Kidney capillary endothelial cell (primary cell): ENCODE data around the gene ABI2.
A peak's percentile ranks its signal among the peaks of the same experiment; 100 is the strongest.
"Not testable (repeated sequence)": the region's sequence is repeated elsewhere in the genome, so short reads cannot be mapped to it uniquely, and the experiment has no call there.

ENCODE experiments used
- DNase-seq: peaks from one replicate; pipeline ENCODE4 v3.0.0-alpha.2; 2018; ENCODE audit warnings: low spot score

Gene ABI2

GRCh38 chr2:203327901-203328759 lies at the start of gene ABI2:
Gene ABI2, plus strand, starts transcription at chr2:203328394. Its CDS starts 121 bp downstream, at chr2:203328515.
- DNase-seq, result peak; percentile 79

- no peak for DNase-seq
Measured at GRCh38 chr2:203279288-203279687, 48.9 kb upstream of the ABI2 start.

- no peak for DNase-seq
Measured at GRCh38 chr2:203280428-203281064, 47.6 kb upstream of the ABI2 start.

GRCh38 chr2:203282101-203282500 lies 46.1 kb upstream of the ABI2 start:
- DNase-seq, result no peak

- no peak for DNase-seq
Measured at GRCh38 chr2:203286532-203286931, 41.7 kb upstream of the ABI2 start.

DNA sequence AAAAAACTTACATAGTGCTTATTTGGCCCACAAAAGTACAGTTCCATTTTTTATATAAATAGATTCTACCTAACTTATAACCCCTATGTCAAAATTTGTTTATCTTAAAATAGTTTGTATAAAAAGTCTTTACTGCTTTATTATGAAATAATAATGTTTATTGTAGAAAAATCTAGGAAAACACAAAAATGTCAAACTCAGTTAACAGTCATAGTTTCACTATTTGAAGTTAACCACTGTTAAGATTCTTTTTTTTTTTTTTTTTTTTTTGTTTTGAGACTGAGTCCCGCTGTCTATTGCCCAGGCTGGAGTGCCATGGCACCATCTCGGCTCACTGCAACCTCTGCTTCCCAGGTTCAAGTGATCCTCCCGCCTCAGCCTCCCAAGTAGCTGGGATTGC lies 26.5 kb upstream of the ABI2 start:
- DNase-seq, result no peak

DNA sequence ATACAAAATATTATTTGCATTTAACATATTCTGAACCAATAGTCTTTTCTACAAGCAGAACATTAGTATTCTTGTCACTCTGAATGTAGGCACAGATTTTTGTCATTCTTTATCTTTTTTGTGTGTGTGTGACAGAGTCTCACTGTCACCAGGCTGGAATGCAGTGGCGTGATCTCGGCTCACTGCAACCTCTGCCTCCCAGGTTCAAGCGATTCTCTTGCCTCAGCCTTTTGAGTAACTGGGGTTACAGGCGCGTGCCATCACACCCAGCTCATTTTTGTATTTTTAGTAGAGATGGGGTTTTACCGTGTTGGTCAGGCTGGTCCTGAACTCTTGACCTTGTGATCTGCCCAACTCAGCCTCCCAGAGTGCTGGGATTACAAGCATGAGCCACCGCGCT lies 25.6 kb upstream of the ABI2 start:
- DNase-seq, result not testable (repeated sequence)

DNA sequence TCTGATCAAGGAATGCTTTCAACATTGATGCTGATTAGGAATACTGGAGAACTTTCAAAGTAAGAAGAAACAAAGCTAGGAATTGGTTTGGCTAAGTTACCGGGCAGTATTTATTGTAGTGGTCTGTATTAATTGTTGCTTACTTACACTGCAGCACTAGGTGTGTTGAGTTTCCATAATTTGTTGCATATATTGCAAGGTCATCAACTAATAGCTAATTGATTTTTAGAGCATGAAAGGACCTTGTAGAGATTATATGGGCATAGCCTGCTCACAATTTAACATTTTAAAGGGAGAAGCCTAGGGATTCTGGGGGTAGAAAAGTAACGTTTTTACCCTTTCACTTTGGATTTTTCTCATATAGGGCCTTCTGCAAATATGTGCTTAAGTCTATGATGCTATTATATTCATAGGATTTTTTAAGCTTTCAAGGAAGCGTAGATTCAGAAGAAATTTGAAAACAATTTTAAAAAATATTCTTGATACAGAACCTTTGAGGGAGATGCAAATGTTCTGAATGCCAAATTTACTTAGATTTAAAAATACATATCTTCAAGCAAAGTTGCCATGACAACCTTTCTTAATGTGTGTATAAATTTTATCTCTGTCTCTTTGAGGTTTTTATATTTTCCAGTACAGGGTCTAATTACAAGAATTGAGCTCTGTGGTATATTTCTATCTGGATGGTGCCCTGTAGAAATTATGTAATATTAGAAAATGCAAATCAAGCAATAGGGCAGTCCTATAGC lies 17.3 kb upstream of the ABI2 start:
- no peak for DNase-seq

DNA sequence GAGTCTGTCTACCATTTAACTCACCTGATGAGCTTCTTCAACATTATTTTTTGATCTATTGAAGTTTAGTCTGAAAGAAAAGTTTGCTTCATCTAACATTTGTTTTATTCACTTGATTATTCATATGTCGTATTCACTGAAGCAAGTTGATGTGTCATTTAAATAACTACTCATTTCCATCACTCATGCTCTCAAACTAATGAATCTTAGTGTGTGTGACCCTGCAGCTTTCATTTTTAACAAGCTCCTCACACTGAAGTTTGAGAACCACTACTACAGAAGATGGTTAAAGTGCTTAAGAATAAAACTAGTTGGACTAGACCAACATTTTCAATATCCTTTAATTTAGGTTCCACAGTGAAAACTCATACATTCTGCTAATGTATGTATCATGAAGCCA lies 1.8 kb upstream of the ABI2 start:
- DNase-seq, result no peak

DNA sequence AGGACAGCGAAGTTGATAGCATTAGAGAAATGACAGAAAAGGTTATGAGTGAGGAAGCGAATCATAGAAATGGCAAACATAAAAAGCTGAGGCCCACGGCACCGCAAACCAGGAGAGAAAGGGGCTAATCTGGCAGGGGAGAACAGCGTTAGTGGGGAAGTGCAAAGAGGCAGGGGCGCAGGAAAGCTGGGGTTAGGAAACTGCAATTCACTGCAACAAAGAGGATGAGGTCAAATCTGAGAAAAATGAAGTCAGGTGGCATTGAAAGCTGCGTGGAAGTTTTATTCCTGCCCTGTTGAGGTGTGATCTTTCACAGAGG lies 653 bp upstream of the ABI2 start:
- no peak for DNase-seq

DNA sequence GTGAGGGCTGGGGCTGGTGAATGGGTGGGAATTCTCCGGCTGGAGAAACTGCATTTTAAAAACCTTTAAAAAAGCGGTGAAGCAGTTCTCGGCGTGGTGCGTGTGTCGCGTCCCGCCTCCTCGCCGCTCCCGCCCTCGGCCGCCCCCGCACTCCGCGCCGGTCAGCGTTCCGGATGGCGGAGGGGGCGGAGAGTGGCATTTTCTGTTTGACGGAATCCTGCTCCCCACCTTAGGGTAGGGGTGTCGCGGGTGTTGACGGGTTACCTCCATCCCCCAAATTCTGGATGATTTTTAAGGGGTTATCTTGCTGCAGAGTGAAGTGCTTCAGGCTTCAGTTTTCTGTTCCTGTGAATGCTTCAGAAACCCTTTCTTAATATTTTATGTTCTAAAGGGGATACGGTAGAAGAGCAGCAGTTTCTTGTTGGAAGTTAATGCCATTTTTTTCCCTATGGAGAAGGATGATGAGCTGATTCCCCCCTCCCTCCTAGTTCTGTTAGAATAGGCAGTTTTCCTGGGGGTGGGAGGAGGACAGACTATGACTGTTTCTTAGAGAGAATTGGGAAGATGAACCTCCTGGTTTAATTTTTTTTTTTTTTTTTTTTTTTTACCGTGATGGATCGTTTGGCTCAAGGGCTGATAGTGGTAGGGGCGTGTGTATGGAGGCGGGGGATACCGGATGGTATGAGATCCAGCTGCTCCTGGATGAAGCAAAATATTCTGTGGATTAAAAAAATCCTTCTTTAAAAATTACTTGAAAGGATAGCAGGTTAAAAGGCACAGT lies 756 bp downstream of the ABI2 start:
- DNase-seq, result peak; percentile 42

GRCh38 chr2:203330434-203330833 lies 2.2 kb downstream of the ABI2 start:
- no peak for DNase-seq

DNA sequence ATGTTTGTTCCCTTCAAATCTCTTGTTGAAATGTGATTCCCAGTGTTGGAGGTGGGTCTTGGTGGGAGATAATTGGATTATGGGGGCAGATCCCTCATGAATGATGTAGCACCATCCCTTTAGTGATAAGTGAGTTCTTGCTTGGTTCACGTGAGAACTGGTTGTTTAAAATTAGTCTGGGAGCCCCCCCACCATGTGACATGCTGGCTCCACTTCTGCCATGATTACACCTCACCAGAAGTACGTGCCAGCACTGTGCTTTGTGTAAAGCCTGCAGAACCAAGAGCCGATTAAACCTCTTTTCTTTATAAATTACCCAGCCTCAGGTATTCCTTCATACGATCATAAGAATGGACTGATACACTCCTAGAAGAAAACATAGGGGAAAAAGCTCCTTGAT lies 10.1 kb downstream of the ABI2 start:
- no peak for DNase-seq

DNA sequence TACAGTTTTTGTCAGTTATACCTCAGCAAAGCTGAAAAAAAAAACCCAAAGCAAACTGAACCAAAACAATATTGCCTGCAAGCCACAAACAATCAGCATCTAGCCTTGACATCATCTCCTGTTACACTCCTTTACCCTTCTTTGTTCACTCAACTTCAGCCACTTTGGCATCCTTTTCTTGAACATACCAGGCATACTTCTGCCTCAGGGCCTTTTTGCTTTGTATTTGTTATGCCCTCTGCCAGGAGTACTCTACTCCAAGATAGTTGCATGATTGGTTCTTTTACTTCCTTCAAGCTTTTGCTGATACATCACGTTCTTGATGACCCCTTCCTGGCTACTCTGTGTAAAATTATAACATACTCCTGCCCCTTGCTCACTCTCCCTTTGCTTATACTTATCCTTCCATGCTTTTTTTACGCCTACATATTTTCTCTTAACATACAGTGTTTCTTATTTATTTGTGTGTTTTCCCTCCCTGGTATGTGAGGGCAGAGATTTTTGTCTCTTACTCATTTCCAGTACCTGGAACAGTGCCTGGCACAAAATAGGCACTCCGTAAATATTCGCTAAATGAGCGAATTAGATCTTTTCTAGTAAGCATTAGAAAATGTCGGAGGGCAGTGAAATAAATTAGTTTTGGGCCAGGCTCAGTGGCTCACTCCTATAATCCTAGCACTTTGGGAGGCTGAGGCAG lies 12.7 kb downstream of the ABI2 start:
- no peak for DNase-seq

GRCh38 chr2:203341741-203342310 lies 13.6 kb downstream of the ABI2 start:
- DNase-seq, result no peak

DNA sequence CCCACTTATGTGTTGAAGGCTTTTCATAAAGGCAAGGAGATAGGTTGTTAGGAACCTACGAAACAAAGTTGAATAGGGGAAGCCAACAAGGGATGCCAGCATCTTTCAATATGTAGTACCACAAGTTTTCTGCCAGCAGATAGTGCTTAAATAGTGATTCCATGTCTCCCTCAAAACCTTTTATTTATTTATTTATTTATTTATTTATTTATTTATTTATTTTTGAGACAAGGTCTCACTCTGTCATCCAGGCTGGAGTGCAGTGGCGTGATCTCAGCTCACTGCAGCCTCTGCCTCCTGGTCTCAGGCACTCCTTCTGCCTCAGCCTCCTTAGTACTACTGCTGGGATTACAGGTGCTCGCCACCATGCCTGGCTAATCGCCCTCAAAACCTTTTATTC lies 14.2 kb downstream of the ABI2 start:
- DNase-seq, result not testable (repeated sequence)

- no peak for DNase-seq
Measured at GRCh38 chr2:203344667-203345066, 16.5 kb downstream of the ABI2 start.

GRCh38 chr2:203346612-203347011 lies 18.4 kb downstream of the ABI2 start:
- no peak for DNase-seq

DNA sequence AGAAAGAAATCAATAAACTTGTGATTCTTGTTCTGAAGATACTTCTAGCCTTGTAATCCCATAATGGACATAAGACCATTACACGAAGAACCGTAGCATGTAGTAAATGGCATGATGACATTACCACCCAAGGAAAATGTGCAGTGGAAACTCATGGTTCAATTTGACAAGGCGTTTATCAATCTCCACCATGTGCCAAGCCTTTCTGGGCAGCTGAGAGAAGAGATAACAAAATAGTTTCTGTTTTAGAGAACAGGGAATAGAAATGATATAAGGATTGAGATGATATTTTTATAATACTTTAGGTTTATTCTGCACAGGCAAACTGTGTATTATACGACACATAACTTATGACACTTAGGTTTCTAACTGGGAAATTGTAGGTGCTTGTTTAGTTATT lies 19.2 kb downstream of the ABI2 start:
- no peak for DNase-seq

DNA sequence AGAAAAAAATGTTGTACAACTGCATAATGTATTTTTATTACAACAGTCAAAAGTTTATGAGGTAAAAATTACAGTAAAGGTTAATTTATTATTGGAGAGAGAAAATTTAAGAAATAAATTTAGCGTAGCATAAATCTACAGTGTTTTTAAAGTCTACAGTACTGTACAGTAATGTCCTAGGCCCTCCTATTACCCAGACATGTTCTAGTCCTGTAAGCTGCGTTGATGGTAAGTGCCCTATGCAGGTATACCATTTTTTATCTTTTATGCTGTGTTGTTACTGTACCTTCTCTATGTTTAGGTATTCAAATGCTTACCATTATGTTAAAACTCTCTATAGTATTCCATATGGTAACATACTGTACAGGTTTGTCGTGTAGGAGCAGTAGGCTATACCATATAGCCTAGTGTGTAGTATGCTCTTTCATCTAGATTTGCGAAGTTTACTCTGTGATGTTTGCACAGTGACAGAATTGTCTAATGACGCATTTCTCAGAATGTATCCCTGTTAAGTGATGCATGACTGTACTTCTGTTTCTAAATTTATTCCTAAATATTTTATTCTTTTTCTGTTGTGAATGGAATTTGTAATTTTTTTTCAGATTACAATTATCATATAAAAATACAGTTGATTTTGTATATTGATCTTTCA lies 24.5 kb downstream of the ABI2 start:
- DNase-seq, result no peak

DNA sequence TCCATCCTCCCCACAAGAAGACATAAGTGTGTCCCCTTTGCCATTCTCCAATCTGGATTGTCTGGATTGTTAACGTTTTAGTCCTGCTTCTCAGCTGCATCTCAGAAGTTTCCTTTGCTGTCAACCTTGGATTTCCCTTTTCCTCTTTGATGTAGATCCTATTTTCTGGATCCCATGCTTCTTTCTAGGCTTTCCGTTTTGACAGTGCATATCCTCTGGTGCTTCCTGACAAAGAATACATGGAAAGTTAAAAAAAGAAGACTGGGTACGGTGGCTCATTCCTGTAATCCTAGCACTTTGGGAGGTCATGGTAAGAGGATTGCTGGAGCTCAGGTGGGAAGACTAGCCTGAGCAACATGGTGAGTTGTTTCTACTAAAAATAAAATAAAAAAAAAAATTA lies 26.8 kb downstream of the ABI2 start:
- DNase-seq, result no peak
